Loucy (cell line): Measurements from ENCODE around the gene DISC1.

ENCODE experiments used
- H2AFZ ChIP-seq: fragments of 200-600 bp; sonication (generic); 2 replicates; pipeline ENCODE4 v1.6.0; 2016; ENCODE audit warnings: antibody characterized with exemption, mild to moderate bottlenecking, low read length, moderate library complexity
- H3F3A ChIP-seq: fragments of 200-600 bp; 2 replicates; pipeline ENCODE4 v1.6.0; 2016; ENCODE audit warnings: antibody characterized with exemption, low read depth, mild to moderate bottlenecking
- H3K27me3 ChIP-seq: fragments of 200-600 bp; sonication (generic); 2 replicates; pipeline ENCODE4 v1.6.1; 2014; ENCODE audit warnings: low read length, mild to moderate bottlenecking; ENCODE audit not compliant: insufficient read depth, poor library complexity, severe bottlenecking
- H3K36me3 ChIP-seq: fragments of 200-600 bp; sonication (generic); 2 replicates; pipeline ENCODE4 v1.6.1; 2016; ENCODE audit warnings: low read length; ENCODE audit not compliant: insufficient read depth
- H3K4me1 ChIP-seq: fragments of 200-600 bp; sonication (generic); 2 replicates; pipeline ENCODE4 v1.5.1; 2014; ENCODE audit warnings: low read length, mild to moderate bottlenecking; ENCODE audit not compliant: insufficient read depth, poor library complexity, severe bottlenecking
- H3K4me2 ChIP-seq: fragments of 200-600 bp; sonication (generic); 2 replicates; pipeline ENCODE4 v1.6.0; 2014; ENCODE audit warnings: antibody characterized with exemption, low read length, low read depth, mild to moderate bottlenecking; ENCODE audit not compliant: poor library complexity, severe bottlenecking
- H3K4me3 ChIP-seq: fragments of 200-600 bp; sonication (generic); 2 replicates; pipeline ENCODE4 v1.5.1; 2014; ENCODE audit warnings: low read length, mild to moderate bottlenecking, mixed read lengths; ENCODE audit not compliant: poor library complexity, severe bottlenecking
- H3K79me2 ChIP-seq: fragments of 200-600 bp; sonication (generic); 2 replicates; pipeline ENCODE4 v1.6.1; 2014; ENCODE audit warnings: low read length; ENCODE audit not compliant: insufficient read depth
- H3K9ac ChIP-seq: fragments of 200-600 bp; sonication (generic); 2 replicates; pipeline ENCODE4 v1.6.0; 2014; ENCODE audit warnings: mild to moderate bottlenecking, low read depth, low read length, moderate library complexity; ENCODE audit not compliant: poor library complexity, severe bottlenecking
- H3K9me2 ChIP-seq: fragments of 200-600 bp; sonication (generic); replicated peaks from 2 replicates; pipeline ENCODE4 v1.6.1; 2016; ENCODE audit warnings: low read depth, low read length, mixed read lengths
- H3K9me3 ChIP-seq: fragments of 200-600 bp; sonication (generic); 2 replicates; pipeline ENCODE4 v1.6.1; 2014; ENCODE audit warnings: mild to moderate bottlenecking, antibody characterized with exemption, low read length, low read depth; ENCODE audit not compliant: insufficient read depth
- H4K20me1 ChIP-seq: fragments of 200-600 bp; sonication (generic); 2 replicates; pipeline ENCODE4 v1.6.0; 2014; ENCODE audit warnings: antibody characterized with exemption, low read length, mild to moderate bottlenecking; ENCODE audit not compliant: insufficient read depth, poor library complexity, severe bottlenecking
- EZH2phosphoT487 ChIP-seq: fragments of 200-600 bp; IDR thresholded peaks from 2 replicates; pipeline ENCODE4 v1.6.1; 2018; ENCODE audit warnings: antibody characterized with exemption, mild to moderate bottlenecking, moderate library complexity, borderline replicate concordance
- TF ChIP-seq, protein P1 (sequence below): fragments of 200-600 bp; sonication (generic); conservative IDR thresholded peaks from 2 replicates; pipeline ENCODE4 v1.5.1; 2014; ENCODE audit warnings: mild to moderate bottlenecking, antibody characterized with exemption, low read length

DISC1 gene

DNA sequence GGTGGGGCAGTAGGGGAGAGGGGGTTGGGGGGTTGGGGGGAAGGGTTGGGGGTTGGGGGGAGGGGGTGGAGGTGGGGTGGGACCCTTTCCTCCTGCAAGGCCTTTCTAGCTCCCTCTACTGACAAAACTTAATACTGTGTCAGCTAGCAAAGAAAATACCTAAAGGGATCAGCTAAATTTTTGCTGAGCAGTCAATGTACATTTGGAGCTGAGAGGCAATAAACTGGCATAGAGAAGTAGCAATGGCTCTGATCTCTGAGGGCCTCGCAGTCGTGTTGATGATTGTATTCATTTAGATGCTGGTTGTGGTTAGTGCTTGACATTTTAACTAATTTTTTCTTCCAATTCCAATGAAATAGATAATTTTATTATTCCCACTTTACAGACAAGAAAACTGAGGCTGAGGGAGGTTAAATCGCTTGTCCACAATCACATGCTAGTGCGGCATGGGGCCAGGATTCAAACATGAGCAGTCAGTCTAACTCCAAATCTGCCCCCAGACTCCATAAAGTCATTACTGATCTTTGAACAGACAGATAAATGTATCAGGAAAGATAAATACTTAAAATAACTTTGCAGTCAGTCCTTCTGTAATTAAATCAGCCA lies 357.1 kb downstream of the DISC1 start:
- H3K79me2 ChIP-seq: no peaks in the 10 kb centered on the region
- H3K27me3 ChIP-seq: no peaks in the 10 kb centered on the region
- no peak for TF ChIP-seq EZH2phosphoT487
- TF ChIP-seq, protein P1, sequence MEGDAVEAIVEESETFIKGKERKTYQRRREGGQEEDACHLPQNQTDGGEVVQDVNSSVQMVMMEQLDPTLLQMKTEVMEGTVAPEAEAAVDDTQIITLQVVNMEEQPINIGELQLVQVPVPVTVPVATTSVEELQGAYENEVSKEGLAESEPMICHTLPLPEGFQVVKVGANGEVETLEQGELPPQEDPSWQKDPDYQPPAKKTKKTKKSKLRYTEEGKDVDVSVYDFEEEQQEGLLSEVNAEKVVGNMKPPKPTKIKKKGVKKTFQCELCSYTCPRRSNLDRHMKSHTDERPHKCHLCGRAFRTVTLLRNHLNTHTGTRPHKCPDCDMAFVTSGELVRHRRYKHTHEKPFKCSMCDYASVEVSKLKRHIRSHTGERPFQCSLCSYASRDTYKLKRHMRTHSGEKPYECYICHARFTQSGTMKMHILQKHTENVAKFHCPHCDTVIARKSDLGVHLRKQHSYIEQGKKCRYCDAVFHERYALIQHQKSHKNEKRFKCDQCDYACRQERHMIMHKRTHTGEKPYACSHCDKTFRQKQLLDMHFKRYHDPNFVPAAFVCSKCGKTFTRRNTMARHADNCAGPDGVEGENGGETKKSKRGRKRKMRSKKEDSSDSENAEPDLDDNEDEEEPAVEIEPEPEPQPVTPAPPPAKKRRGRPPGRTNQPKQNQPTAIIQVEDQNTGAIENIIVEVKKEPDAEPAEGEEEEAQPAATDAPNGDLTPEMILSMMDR: peak; percentile 42
- H3K4me1 ChIP-seq: no peaks in the 10 kb centered on the region
- no peaks in the 10 kb centered on the region for H4K20me1 ChIP-seq
- no peak overlapping the region for H3K4me3 ChIP-seq
- H3K36me3 ChIP-seq: no peaks in the 10 kb centered on the region
- no peak overlapping the region for H3K9ac ChIP-seq
- no peaks in the 10 kb centered on the region for H3K9me3 ChIP-seq
- no peaks in the 10 kb centered on the region for H3F3A ChIP-seq
- no peaks in the 10 kb centered on the region for H3K9me2 ChIP-seq
- H2AFZ ChIP-seq: no peak overlapping the region
- H3K4me2 ChIP-seq: no peak overlapping the region

DNA sequence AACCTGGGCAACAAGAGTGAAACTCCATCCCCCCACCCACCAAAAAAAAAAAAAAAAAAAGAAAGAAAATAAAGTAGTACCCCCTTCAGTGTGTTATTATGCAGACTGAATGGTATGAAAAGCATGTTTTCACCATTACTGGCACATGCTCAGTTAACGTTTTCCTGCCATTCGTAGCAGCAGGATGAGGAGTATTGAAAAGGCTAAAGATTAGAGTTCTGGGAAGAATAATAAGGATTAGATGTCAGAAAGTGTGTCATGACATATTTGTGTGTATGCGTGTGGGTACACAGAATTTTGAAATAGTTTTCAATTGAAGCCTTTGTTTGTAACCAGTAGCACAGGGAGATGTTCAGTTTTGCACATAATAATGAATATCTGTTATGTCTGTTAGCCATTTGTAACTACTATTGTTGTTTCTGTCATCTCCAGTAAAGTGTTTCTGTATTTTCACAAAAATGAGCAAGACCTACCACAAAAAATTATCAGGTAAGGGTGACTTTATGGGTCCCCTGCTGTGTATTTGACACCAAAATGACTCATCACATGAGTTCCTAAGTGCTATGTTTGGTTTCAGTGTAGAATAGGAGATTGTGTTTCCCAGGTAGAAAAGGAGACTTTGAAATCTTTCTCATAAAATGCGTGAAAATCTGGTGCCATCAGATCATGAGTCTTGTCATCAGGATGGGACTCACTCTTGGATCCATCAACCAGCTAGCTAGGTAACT lies 358.9 kb downstream of the DISC1 start:
- Histone ChIP-seq H4K20me1 (no peaks in the 10 kb centered on the region), H3K9me2 (no peaks in the 10 kb centered on the region), H3K79me2 (no peaks in the 10 kb centered on the region), H3K9me3 (no peaks in the 10 kb centered on the region), H3K9ac (no peak overlapping the region), H3K27me3 (no peaks in the 10 kb centered on the region), H3K4me1 (no peaks in the 10 kb centered on the region), H3F3A (no peaks in the 10 kb centered on the region), H3K4me2 (no peak overlapping the region), H3K36me3 (no peaks in the 10 kb centered on the region), H2AFZ (no peak overlapping the region), H3K4me3 (no peak overlapping the region)
- TF ChIP-seq, protein P1: no peak
- no peak for TF ChIP-seq EZH2phosphoT487

DNA sequence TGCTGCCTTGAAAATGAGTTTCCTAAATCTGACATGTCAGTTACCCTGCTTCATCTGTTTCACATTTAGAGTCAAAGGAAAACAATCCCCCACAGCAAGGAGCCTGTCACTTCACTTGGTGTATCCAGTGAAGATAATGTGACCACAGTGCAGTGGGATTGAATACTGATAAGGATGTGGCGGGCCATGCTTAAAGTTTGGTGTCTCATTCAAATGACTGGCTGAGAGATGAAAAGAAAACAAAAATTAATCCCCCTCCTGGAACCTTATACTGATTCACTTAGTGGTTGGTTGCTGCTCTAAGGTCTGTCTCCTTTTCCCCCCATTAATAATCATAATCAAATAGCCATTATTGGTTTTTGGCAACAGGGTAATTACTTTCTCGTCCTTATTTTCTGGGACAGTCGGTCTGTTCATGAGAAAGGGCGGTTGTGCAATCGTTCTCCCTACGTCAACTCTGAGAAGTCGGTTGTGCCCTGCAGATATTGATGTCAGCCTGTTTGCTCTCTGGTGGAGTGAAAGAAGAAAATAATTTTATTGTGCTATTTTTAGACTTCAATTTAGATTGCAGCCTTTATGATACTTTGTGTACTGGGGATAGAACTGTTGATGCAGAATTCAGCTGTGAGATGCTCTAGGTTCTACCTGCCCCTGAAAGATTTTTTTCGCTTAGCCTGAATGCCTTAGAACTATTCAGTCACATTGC lies 360.2 kb downstream of the DISC1 start:
- no peaks in the 10 kb centered on the region for H3K27me3 ChIP-seq
- H4K20me1 ChIP-seq: no peaks in the 10 kb centered on the region
- no peaks in the 10 kb centered on the region for H3K4me1 ChIP-seq
- no peaks in the 10 kb centered on the region for H3K79me2 ChIP-seq
- H3K9ac ChIP-seq: no peak overlapping the region
- H2AFZ ChIP-seq: no peak overlapping the region
- no peaks in the 10 kb centered on the region for H3F3A ChIP-seq
- H3K9me3 ChIP-seq: no peaks in the 10 kb centered on the region
- H3K36me3 ChIP-seq: no peaks in the 10 kb centered on the region
- no peaks in the 10 kb centered on the region for H3K9me2 ChIP-seq
- no peak overlapping the region for H3K4me3 ChIP-seq
- no peak overlapping the region for H3K4me2 ChIP-seq
- TF ChIP-seq EZH2phosphoT487: no peak
- TF ChIP-seq, protein P1: no peak
